Measurements from ENCODE around the gene PEX1. TPM values are rescaled to one million over a fixed set of nuclear protein-coding genes. Genes with fewer than 3 reads are reported as not detected.

Gene PEX1
- total and polyA plus RNA-seq, 9 of the 15 experiments (the other 6 are each of a cell fraction or from before 2014, with no cell fraction given) = 9.4 to 32.2 (median 19.9) TPM

DNA sequence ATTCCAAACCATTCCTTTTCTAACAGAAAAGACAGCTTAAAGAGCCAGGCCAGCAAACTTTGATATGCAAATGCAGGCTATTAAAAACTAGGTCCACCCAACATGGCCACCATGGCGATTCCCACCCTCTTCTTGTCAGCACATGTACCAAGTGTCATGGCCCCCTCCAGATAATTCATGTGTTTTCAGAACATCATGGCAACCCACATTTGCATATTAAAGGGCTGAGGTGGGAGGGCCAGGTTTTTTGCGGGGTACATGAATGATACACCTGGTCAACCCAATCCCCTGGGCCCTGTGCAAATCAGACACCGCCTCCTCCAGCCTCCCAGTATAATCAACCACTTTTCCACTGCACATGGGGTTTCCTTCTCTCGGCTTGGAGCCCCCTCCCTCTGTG, 49.6 kb downstream of the PEX1 start:
- Histone ChIP-seq H3K9ac (ENCODE audit: insufficient read depth in 1 of 2, low read depth in 2 of 2, low read length in 2 of 2) (no peak overlapping the region), H3K27ac (ENCODE audit: extremely low read depth, low read depth, low read length) (no peak overlapping the region), H3K27me3 (ENCODE audit: control insufficient read depth in 2 of 2, insufficient read depth in 2 of 2, low read length in 2 of 2) (peaks cover 0 to 4% of the 10 kb centered on the region in 2 experiments; a peak in 1 of 5 replicates), H3K36me3 (ENCODE audit: control insufficient read depth, insufficient read depth, low read length) (no peaks in the 10 kb centered on the region), H3K4me2 (ENCODE audit: insufficient read depth, low read length) (no peak overlapping the region), H3K9me1 (ENCODE audit: control insufficient read depth, insufficient read depth, low read length) (no peaks in the 10 kb centered on the region), H2AFZ (ENCODE audit: low read depth, low read length) (peak overlapping the region; percentile 68; the same call in 1 of the 2 replicates), H3K79me2 (ENCODE audit: control insufficient read depth, insufficient read depth, low read length) (no peaks in the 10 kb centered on the region), H3K4me1 (replicated peaks in 1 of 2; ENCODE audit: control insufficient read depth in 2 of 2, insufficient read depth in 2 of 2, low read length in 2 of 2) (no peaks in the 10 kb centered on the region), H3K9me3 (replicated peaks; ENCODE audit: control insufficient read depth, insufficient read depth, low read depth, low read length) (no peaks in the 10 kb centered on the region), H4K20me1 (replicated peaks; ENCODE audit: control insufficient read depth, insufficient read depth, low read length) (no peaks in the 10 kb centered on the region), H3K4me3 (no peak overlapping the region)
- ATAC-seq (peak; percentile 54), DNase-seq (ENCODE audit: extremely low read depth in 1 of 4, low spot score in 3 of 4) (no peak), FAIRE-seq (no peak)
- POLR2A ChIA-PET = no interaction called here
- intact Hi-C loops (cut with micrococcal nuclease) (no loop called here), in situ Hi-C loops (cut with MboI) (no loop called here)
- TF ChIP-seq, protein P1, sequence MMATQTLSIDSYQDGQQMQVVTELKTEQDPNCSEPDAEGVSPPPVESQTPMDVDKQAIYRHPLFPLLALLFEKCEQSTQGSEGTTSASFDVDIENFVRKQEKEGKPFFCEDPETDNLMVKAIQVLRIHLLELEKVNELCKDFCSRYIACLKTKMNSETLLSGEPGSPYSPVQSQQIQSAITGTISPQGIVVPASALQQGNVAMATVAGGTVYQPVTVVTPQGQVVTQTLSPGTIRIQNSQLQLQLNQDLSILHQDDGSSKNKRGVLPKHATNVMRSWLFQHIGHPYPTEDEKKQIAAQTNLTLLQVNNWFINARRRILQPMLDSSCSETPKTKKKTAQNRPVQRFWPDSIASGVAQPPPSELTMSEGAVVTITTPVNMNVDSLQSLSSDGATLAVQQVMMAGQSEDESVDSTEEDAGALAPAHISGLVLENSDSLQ (IDR thresholded peaks at IDR 0.05) = no peak
- no peak for TF ChIP-seq TAF7 (tag; IDR thresholded peaks at IDR 0.05)
- peak in 1 of 3 experiments; percentile 19 for TF ChIP-seq YY1 (IDR thresholded peaks at IDR 0.05; ENCODE audit: borderline replicate concordance in 1 of 3, control insufficient read depth in 1 of 3, extremely low read depth in 1 of 3, insufficient read depth in 3 of 3, insufficient read length in 1 of 3, insufficient replicate concordance in 2 of 3, low read depth in 1 of 3, low read length in 2 of 3)
- no peak for TF ChIP-seq HIVEP1 (CRISPR knock-in tag; IDR thresholded peaks at IDR 0.05)
- no peak for TF ChIP-seq TBL1XR1 (IDR thresholded peaks at IDR 0.05; ENCODE audit: low read length in 2 of 2)
- TF ChIP-seq BRF1 (IDR thresholded peaks at IDR 0.05; ENCODE audit: borderline replicate concordance, extremely low read depth, insufficient read length) = no peak
- WGBS (ENCODE audit: insufficient coverage, low coverage, missing lambda C conversion rate) = 39% methylated on average over 4 of the region's 4 CpGs
- CTCF ChIA-PET (ENCODE audit: low intra/inter-chr PET ratio) = no interaction called here
- no TSS peak for BruUV-seq (replicated peaks)

All from K562 (cell line).